HG03139 (cell line): Measurements from ENCODE around the gene WFS1.

Experiments used
- ATAC-seq: cut with Tn5 transposase; IDR thresholded peaks from one replicate; pipeline ENCODE4 v1.9.1; 2021; ENCODE audit not compliant: unreplicated experiment

The WFS1 gene

DNA sequence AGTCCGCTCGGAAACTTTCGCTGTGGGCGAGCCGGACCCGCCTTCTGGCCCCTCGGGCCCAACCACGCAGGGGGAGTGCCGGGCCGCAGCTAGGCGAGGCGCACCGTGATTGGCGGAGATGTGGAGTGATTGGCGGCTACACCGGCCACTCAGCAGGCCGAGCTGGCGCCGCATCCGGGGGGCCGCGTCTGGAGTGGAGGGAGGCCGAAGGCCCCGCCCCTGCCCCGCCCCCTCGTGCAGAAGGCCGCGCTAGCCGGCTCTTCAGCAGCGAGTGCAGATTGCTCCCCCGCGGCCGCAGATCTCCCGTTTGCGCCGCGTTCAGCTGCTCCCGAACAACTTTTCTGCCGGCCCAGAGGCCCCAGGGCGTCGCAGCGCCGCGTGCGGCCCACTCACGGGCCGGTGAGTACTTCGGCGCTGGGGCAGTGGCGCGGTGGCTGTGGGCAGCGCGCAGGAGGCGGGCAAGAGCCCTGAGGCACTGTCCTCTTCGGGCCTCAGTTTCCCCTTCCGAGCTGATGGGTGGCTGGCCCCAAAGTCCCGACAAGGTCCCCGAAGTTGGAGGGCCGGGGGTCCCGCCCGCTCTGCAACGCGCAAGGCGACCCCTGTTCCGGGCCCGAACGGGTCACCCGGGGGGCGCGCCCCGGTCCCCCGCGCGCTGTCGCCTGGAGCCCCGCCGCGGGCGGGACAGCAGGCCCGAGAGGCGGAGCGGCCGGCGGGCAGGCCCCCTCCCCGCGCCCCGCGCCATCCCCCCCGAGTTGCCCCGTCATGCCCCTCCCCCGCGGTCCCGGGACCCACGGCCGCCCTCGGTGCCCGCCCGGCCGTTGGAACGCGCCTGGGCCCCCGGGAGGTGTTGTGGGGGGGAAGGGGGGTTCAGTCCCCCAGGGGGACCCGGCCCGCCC, at the start of gene WFS1:
WFS1 (plus strand) TSS at position 235 of the 896 bp plus-strand sequence. CDS start 7,606 bp downstream, outside the sequence.
- ATAC-seq = peak; percentile 100

DNA sequence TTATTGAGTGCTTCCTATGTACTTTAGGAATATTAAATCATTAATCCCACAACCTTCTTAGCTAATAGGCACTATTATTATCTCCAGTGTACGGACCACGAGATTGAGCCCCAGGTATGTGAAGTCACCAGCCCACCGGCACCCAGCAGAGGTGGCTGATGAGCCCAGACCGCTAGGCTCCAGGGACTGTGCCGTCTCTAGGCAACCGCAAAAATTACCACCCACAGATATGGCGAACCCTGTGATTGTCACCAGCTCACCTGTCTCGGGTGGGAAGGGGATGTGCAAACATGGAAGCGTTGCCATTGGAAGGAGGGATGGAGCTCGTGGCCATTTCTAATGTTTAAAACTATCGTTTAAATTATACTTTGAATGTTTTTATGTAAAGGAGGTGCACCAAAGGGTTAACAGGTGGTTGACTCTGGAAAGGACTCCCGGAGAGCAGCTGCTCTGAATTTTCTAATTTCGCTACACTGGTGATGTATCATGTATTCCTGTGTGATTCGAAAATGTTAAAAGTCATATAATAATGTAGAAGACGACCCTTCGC, 48.3 kb upstream of the WFS1 start:
- ATAC-seq = no peak

DNA sequence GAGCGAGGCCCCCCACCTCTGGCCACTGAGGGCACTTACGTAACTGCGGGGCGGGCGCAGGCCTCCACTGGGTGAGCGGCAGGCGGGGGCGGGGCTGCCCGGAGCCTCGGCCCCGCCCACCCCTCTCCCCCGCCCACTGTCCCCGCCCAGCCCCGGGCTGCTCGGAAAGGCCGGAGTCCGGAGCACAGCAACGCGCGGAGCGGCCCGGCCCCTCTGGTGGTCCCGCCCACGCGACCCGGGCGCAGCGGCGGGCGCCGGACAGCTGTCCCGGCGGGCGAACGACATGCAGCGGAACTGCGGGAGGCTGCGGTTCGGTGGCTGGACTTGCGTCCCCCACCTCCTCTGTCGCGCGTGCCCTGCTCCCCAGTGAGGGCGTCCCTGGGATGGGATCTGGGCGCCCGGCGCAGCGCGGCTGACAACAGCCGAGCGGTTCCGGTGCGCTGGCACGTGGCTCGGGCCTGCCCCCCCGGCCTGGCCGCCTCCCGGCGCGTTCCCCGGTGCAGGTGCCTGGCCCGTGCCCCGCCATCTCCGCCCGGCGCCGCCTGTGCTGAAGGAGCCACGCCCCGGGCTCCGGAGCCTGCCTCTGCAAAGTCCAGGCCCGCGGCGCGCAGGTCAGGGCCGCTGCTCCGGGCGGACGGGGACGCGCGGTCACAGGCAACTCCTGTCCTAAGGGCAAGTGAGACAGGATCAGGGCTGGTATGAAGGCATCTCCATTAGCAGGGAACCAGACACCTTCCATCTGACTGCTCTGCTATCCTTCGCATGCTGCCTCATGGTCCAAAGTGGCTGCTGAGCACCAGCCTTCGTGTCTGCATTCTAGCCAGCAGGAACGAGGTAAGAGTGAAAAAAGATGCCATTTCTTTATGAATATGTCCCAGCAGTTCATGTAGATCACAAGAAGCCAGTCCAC, 47.5 kb upstream of the WFS1 start:
- ATAC-seq = no peak

DNA sequence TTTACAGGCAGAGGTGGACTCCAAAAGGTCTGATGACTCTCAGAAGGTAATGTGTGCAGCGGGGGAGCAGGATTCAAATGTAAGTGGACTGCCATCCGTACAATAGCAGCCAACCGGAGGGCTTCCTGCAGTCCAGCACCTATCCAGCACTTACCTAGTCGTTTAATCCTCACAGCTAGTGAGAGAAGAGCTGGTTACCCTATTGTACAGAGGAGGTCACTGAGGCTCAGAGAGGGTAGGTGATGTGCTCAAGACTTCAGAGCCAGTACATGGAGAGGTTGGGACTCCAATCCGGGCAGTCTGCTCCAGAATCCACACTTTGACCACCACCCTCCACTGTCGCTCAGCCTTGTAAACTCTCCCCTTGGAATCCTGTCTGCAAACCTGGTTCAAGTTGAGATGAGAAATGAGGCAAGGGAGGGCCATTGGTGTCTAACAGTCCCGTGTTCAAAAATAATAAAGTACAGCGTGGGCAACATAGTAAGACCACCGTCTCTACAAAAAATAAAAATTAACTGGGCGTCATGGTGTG, 46.8 kb upstream of the WFS1 start:
- no peak for ATAC-seq

DNA sequence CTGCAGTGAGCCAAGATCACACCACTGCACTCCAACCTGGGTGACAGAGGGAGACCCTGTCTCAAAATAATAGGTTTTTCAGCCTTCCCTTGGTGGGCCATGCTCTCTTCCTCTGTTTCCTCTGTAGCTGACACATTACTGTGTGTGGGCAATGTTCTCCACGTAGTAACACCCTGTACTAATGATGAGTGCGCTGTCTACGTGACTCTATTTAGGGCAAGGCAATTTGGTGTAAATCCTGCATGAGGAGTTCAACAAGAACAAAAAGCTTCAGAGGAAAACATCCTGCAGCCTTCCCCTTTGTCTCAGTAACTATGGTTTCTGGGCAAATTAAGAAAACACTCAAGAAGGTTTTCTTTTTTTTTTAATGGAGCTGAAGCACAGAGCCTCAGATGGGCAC, 44.9 kb upstream of the WFS1 start:
- ATAC-seq = no peak

- ATAC-seq = no peak
Measured at GRCh38 chr4:6225469-6225868, 44.2 kb upstream of the WFS1 start.

GRCh38 chr4:6226506-6226905, 43.1 kb upstream of the WFS1 start:
- ATAC-seq = no peak

DNA sequence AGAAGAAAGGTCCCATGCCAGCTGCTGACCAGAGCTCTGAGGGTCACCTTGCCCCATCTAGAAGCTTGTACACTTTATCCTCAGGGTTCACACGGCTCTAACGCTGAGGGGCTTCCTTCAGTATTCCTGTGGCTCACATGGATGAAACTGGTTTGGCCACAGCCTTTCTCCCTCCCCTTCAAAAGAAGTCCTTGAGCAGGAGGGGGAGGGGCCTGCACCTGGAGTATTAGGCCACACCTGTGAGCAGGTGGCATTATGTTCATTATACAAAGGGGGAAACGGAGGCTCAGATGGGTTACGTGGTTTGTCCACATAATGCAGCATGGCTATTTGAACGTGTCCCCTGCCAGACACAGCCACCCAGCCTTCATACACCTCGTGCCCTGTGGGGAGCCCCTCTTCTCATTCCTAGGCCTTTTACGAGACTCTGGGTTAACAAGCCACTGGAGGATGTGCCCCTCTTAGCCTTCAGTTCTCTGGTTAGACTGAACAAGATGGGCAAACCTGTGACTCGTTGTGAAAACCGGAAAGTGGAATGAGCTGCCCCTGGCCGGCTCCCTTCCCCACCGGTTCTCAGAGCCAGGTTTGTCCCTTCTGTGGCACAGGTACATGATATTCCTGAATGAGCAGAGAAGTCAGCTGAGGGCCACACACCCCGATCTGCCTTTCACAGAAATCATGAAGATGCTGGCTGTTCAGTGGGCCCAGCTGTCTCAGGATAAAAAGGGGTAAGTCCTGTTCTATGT, 42.1 kb upstream of the WFS1 start:
- ATAC-seq = no peak

- no peak for ATAC-seq
Measured at GRCh38 chr4:6228158-6229067, 41.2 kb upstream of the WFS1 start.

DNA sequence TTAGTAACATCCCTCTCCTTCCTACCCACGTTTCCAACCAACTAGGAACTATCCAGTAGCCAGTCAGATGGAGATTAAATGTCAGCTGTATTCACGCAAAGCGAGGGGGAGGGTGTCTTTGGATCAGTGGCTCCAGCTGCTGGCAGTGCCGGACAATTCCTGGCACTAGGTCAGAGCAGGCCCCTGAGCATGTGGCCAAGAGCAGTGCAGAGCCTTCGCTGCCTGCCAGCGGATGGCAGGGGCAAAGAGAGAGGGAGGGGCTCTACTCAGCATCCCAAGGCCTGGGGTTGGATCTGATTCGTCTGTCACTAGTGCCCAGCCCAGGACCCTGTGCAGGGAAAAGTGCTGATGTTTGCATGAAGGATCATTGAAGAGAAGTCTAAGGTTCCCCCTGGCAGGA, 40.6 kb upstream of the WFS1 start:
- no peak for ATAC-seq

- no peak for ATAC-seq
Measured at GRCh38 chr4:6229671-6230501, 39.8 kb upstream of the WFS1 start.

- no peak for ATAC-seq
Measured at GRCh38 chr4:6230502-6230785, 39.2 kb upstream of the WFS1 start.

- ATAC-seq = no peak
Measured at GRCh38 chr4:6230827-6231662, 38.6 kb upstream of the WFS1 start.

GRCh38 chr4:6231663-6232165, 37.9 kb upstream of the WFS1 start:
- ATAC-seq = no peak

DNA sequence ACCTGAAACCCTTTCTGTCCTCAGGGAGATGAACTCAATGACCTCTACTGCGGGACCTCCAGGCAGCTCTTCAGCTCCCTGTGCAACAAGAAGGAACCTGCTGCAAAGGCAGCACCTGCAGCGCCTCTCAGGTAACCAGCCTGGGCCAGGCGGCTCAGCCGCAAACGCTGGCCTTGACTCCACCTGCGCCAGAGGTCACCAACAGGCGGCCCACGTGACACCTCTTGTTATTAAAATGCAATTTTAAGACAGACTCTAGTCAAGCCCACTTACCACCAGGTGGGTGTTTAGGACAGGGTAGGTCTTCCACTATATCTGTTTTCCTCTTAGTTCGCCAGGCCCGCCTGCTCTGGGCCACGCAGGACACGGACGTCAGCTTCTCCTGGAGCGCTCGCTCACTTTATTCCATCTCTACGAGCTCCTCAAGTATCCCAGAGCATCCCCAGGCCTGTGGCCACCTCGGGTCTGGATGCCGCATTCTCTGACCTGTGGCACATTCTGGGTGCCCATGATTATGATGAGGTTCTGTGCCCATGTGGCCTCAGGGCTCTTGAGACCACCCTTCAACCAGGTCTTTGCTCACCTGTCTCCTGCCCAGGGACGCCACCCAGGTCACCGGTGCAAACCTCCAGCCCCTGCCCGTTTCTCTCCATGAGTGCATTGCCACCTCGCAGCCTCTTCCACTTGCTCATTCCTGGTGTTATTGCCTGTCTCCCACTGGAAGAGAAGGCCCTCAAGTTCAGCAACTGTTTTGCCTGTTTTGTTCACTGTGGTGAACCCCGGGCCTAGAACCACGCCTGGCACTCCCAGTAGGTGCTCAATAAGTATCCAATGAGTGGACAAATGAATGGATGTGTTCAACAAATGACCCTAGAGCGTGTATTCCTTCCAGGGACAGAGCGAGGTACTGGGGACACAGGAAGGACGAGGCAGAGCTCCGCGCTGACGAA, 36.5 kb upstream of the WFS1 start:
- no peak for ATAC-seq

GRCh38 chr4:6233929-6234328, 35.7 kb upstream of the WFS1 start:
- no peak for ATAC-seq

DNA sequence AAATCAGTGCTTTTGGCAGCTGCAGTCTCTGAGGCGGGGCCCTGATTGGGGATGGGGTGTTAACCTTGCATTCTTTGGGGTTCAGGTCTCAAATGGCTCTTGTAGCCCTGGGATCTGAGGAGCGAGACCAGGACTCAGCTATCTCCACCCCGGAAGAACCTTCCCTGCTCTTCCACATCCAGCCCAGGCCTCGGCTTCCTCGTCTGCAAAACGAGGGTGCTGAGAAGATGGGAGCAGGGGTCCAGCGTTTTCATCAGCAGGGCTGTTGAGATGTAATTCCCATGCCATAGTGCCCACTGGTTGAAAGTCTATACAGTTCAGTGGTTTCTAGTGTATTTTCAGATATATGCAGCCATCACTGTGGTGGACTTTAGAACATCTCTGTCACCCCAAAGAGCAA, 34.6 kb upstream of the WFS1 start:
- no peak for ATAC-seq
